OCI-LY1 (cell line): Measurements from ENCODE around the gene OPRD1.

Source experiments
- H2AFZ ChIP-seq: fragments of 200-600 bp; sonication (generic), shearing (Covaris generic); 2 replicates; pipeline ENCODE4 v1.6.0; 2014; ENCODE audit warnings: antibody characterized with exemption, mild to moderate bottlenecking, low read length
- H3F3A ChIP-seq: fragments of 200-600 bp; sonication (generic), shearing (Covaris generic); 2 replicates; pipeline ENCODE4 v1.6.0; 2014; ENCODE audit warnings: mild to moderate bottlenecking, antibody characterized with exemption, low read length, moderate library complexity; ENCODE audit not compliant: insufficient read depth
- H3K27ac ChIP-seq: fragments of 200-600 bp; sonication (generic); 2 replicates; pipeline ENCODE4 v1.5.1; 2014; ENCODE audit warnings: low read length, mixed run types, mild to moderate bottlenecking, low read depth; ENCODE audit not compliant: poor library complexity, severe bottlenecking
- H3K27me3 ChIP-seq: fragments of 200-600 bp; sonication (generic); 2 replicates; pipeline ENCODE4 v1.6.0; 2014; ENCODE audit warnings: antibody characterized with exemption, mild to moderate bottlenecking, low read length, moderate library complexity; ENCODE audit not compliant: insufficient read depth
- H3K36me3 ChIP-seq: fragments of 200-600 bp; sonication (generic); 2 replicates; pipeline ENCODE4 v1.6.1; 2014; ENCODE audit warnings: mild to moderate bottlenecking, antibody characterized with exemption, low read length, moderate library complexity, mixed read lengths; ENCODE audit not compliant: insufficient read depth
- H3K4me1 ChIP-seq: fragments of 200-600 bp; sonication (generic); 2 replicates; pipeline ENCODE4 v1.5.1; 2014; ENCODE audit warnings: mild to moderate bottlenecking, low read length, moderate library complexity; ENCODE audit not compliant: insufficient read depth, severe bottlenecking
- H3K4me2 ChIP-seq: fragments of 200-600 bp; sonication (generic), shearing (Covaris generic); 2 replicates; pipeline ENCODE4 v1.6.1; 2014; ENCODE audit warnings: low read length
- H3K4me3 ChIP-seq: fragments of 200-600 bp; sonication (generic); 2 replicates; pipeline ENCODE4 v1.5.1; 2014; ENCODE audit warnings: low read length, low read depth, mild to moderate bottlenecking, mixed read lengths; ENCODE audit not compliant: poor library complexity, severe bottlenecking
- H3K79me2 ChIP-seq: fragments of 200-600 bp; shearing (Covaris generic); 2 replicates; pipeline ENCODE4 v1.6.1; 2016; ENCODE audit warnings: mixed run types, low read length, mixed read lengths; ENCODE audit not compliant: insufficient read depth
- H3K9ac ChIP-seq: fragments of 200-600 bp; sonication (generic), shearing (Covaris generic); 2 replicates; pipeline ENCODE4 v1.6.1; 2014; ENCODE audit warnings: mild to moderate bottlenecking, low read length, mixed read lengths
- H3K9me2 ChIP-seq: fragments of 200-600 bp; sonication (generic), shearing (Covaris generic); 2 replicates; pipeline ENCODE4 v1.6.1; 2014; ENCODE audit warnings: low read depth, mild to moderate bottlenecking, low read length, mixed read lengths
- H3K9me3 ChIP-seq: fragments of 200-600 bp; shearing (Covaris generic); 2 replicates; pipeline ENCODE4 v1.6.1; 2014; ENCODE audit warnings: low read length, mixed read lengths
- H4K20me1 ChIP-seq: fragments of 200-600 bp; sonication (generic), shearing (Covaris generic); 2 replicates; pipeline ENCODE4 v1.6.0; 2016; ENCODE audit warnings: mild to moderate bottlenecking, low read length; ENCODE audit not compliant: insufficient read depth
- EZH2 ChIP-seq: fragments of 200-600 bp; sonication (generic), shearing (Covaris generic); IDR thresholded peaks from 2 replicates; pipeline ENCODE4 v1.8.0; 2017; ENCODE audit warnings: borderline replicate concordance, mixed run types, mild to moderate bottlenecking, antibody characterized with exemption, low read length, moderate library complexity, mixed read lengths
- TF ChIP-seq, protein P1 (sequence below): fragments of 200-600 bp; sonication (generic), shearing (Covaris generic); IDR thresholded peaks from 2 replicates; pipeline ENCODE4 v1.5.1; 2017; ENCODE audit warnings: mild to moderate bottlenecking, antibody characterized with exemption, low read length, moderate library complexity, mixed read lengths

The OPRD1 gene

DNA sequence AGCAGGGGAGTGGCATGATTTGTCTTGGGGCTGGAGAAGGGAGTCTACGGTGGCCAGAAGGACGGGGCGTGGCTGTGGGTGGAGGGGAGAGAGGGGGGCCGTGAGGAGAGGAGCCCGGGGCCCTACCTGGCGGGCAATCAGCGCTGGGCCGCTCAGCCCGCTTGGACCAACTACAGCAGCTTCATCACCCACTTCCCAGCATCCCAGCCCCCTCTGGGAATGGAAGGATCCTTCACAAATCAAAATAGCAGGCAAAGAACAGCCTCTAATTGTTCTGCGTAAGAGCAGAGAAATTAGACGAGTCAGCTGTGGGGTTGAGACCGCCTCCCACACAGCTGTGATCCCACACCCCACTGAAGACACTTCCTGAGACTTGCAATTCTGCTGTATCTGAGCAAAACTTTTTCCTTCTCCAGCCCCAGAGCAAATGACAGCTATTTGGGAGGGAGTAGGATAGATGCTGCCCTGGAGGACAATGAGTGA, 43.5 kb downstream of the OPRD1 start:
- Histone ChIP-seq H3K9me2 (no peaks in the 10 kb centered on the region), H3K27ac (no peak overlapping the region), H4K20me1 (no peaks in the 10 kb centered on the region), H3K4me3 (no peak overlapping the region), H3K4me1 (no peaks in the 10 kb centered on the region), H3K27me3 (peaks cover 5% of the 10 kb centered on the region; the same call in 1 of the 2 replicates), H3K36me3 (no peaks in the 10 kb centered on the region), H3F3A (no peaks in the 10 kb centered on the region), H3K9me3 (no peaks in the 10 kb centered on the region), H3K4me2 (no peak overlapping the region), H3K9ac (no peak overlapping the region), H2AFZ (no peak overlapping the region), H3K79me2 (no peaks in the 10 kb centered on the region)
- TF ChIP-seq EZH2, result no peak
- TF ChIP-seq, protein P1, sequence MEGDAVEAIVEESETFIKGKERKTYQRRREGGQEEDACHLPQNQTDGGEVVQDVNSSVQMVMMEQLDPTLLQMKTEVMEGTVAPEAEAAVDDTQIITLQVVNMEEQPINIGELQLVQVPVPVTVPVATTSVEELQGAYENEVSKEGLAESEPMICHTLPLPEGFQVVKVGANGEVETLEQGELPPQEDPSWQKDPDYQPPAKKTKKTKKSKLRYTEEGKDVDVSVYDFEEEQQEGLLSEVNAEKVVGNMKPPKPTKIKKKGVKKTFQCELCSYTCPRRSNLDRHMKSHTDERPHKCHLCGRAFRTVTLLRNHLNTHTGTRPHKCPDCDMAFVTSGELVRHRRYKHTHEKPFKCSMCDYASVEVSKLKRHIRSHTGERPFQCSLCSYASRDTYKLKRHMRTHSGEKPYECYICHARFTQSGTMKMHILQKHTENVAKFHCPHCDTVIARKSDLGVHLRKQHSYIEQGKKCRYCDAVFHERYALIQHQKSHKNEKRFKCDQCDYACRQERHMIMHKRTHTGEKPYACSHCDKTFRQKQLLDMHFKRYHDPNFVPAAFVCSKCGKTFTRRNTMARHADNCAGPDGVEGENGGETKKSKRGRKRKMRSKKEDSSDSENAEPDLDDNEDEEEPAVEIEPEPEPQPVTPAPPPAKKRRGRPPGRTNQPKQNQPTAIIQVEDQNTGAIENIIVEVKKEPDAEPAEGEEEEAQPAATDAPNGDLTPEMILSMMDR, result no peak

DNA sequence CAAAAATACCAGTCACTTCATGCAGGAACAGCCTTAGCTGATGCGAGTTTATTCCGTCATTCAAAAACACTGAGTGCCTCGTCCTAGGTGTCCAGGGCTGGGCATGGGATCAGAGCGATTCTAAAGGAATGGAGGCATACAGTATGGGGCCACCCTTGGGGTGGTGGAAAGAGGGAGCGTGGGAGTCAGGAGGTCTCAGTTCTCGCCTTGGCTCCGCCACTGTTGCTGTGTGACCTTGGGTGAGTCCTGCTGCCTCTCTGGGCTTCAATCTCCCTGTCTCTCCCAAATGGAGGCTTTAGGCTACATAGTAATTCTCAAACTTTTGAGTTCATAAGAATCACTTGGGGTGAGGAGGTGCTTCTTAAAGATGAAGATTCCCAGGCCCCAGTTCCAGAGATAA, 44.0 kb downstream of the OPRD1 start:
- no peaks in the 10 kb centered on the region for H3K9me2 ChIP-seq
- H2AFZ ChIP-seq, result no peak overlapping the region
- no peak overlapping the region for H3K4me2 ChIP-seq
- TF ChIP-seq, protein P1, result no peak
- no peak for TF ChIP-seq EZH2
- no peak overlapping the region for H3K9ac ChIP-seq
- H4K20me1 ChIP-seq, result no peaks in the 10 kb centered on the region
- H3K27me3 ChIP-seq, result peaks cover 5% of the 10 kb centered on the region; the same call in 1 of the 2 replicates
- no peaks in the 10 kb centered on the region for H3K9me3 ChIP-seq
- H3K79me2 ChIP-seq, result no peaks in the 10 kb centered on the region
- no peak overlapping the region for H3K4me3 ChIP-seq
- H3F3A ChIP-seq, result no peaks in the 10 kb centered on the region
- no peaks in the 10 kb centered on the region for H3K4me1 ChIP-seq
- H3K36me3 ChIP-seq, result no peaks in the 10 kb centered on the region
- H3K27ac ChIP-seq, result no peak overlapping the region

DNA sequence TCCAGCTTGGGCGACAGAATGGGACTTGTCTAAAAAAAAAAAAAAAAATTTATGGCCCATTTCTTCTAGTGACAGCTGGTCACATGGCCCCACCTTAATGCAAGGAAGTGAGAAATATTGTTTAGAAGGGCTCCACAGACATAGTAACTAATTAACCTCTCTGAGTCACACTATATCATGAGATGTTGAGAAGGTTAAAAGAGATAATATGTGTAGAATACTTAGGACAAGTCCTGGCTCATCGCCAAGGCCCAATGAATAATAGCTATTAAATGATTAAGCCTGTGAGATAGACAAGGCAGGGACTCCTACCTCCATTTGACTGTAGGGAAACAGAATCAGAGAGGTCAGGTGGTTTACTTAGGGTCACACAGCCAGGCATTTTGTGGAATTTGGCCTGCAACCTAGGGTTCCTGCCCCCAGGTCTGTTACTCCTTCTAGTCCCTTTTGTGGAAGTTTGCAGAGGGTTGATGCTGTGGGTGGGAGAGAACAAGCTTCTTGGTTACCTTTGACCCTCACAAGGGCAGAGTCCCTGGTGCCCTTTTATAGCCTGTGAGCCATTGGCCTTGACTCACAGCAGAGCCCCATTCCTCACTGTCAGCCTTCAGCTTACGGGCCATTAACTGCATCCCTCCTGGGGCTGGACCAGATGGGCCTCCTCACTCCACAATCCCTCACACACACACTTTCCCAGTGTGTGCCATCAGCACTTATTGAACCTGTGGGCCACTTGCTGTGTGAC, 48.5 kb downstream of the OPRD1 start:
- Histone ChIP-seq H3F3A (no peaks in the 10 kb centered on the region), H3K4me2 (no peak overlapping the region), H3K27ac (no peak overlapping the region), H3K79me2 (no peaks in the 10 kb centered on the region), H3K36me3 (no peaks in the 10 kb centered on the region), H4K20me1 (no peaks in the 10 kb centered on the region), H3K27me3 (peaks cover 5% of the 10 kb centered on the region; the same call in 1 of the 2 replicates), H2AFZ (no peak overlapping the region), H3K9ac (no peak overlapping the region), H3K9me2 (no peaks in the 10 kb centered on the region), H3K4me1 (no peaks in the 10 kb centered on the region), H3K4me3 (no peak overlapping the region), H3K9me3 (no peaks in the 10 kb centered on the region)
- TF ChIP-seq, protein P1, result no peak
- TF ChIP-seq EZH2, result no peak
